ENCODE measurements around the gene NUDT3.

Gene NUDT3

GRCh38 chr6:34318499-34319470 is 73.7 kb downstream of the NUDT3 start:
- no peak for DNase-seq

- DNase-seq: no peak
Observed at GRCh38 chr6:34317882-34318498, 74.5 kb downstream of the NUDT3 start.

- DNase-seq: no peak
Observed at GRCh38 chr6:34317172-34317477, 75.3 kb downstream of the NUDT3 start.

GRCh38 chr6:34316431-34317171 is 75.9 kb downstream of the NUDT3 start:
- no peak for DNase-seq

- DNase-seq: peak in 1 of 2 donors; percentile 92
Observed at GRCh38 chr6:34315780-34316179, 76.7 kb downstream of the NUDT3 start.

- DNase-seq: no peak
Observed at GRCh38 chr6:34315256-34315655, 77.2 kb downstream of the NUDT3 start.

GRCh38 chr6:34312259-34312658 is 80.2 kb downstream of the NUDT3 start:
- no peak for DNase-seq

GRCh38 chr6:34310817-34311216 is 81.7 kb downstream of the NUDT3 start:
- no peak for DNase-seq

- DNase-seq: no peak
Observed at GRCh38 chr6:34308483-34308882, 84.0 kb downstream of the NUDT3 start.

GRCh38 chr6:34305982-34306708 is 86.3 kb downstream of the NUDT3 start:
- DNase-seq: no peak

- no peak for DNase-seq
Observed at GRCh38 chr6:34305497-34305896, 87.0 kb downstream of the NUDT3 start.

GRCh38 chr6:34304164-34304563 is 88.3 kb downstream of the NUDT3 start:
- DNase-seq: no peak

GRCh38 chr6:34302929-34303328 is 89.5 kb downstream of the NUDT3 start:
- no peak for DNase-seq

GRCh38 chr6:34301408-34301807 is 91.1 kb downstream of the NUDT3 start:
- no peak for DNase-seq

- DNase-seq: no peak
Observed at GRCh38 chr6:34300332-34300751, 92.1 kb downstream of the NUDT3 start.

- no peak for DNase-seq
Observed at GRCh38 chr6:34298941-34299340, 93.5 kb downstream of the NUDT3 start.

- DNase-seq: peak in 1 of 2 donors; percentile 92
Observed at GRCh38 chr6:34295721-34296120, 96.7 kb downstream of the NUDT3 start.

GRCh38 chr6:34292954-34293353 is 99.5 kb downstream of the NUDT3 start:
- DNase-seq: no peak

- DNase-seq: no peak
Observed at GRCh38 chr6:34289137-34289536, 103.3 kb downstream of the NUDT3 start.

GRCh38 chr6:34288581-34288980 is 103.9 kb downstream of the NUDT3 start:
- DNase-seq: no peak

GRCh38 chr6:34285448-34286164 is 106.9 kb downstream of the NUDT3 start:
- no peak for DNase-seq
